SK-N-SH treated with all-trans-retinoic acid at 6 μM for 48 hours (cell line): ENCODE measurements around the gene U2SURP.

Source experiments
- ATAC-seq: fragments of 200-7000 bp; cut with Tn5 transposase; 3 replicates; pipeline ENCODE4 v1.9.1; 2020; ENCODE audit warnings: mild to moderate bottlenecking, moderate library complexity
- ARNTL ChIP-seq: fragments of 450-650 bp; formaldehyde crosslinking; IDR thresholded peaks from 2 replicates; pipeline ENCODE4 v1.5.0; 2020; ENCODE audit warnings: low read depth, mild to moderate bottlenecking, moderate library complexity, borderline replicate concordance
- BACH2 ChIP-seq: fragments of 250-450 bp; sonication (Bioruptor Pico); IDR thresholded peaks from 2 replicates; pipeline ENCODE4 v1.9.0; 2021; ENCODE audit warnings: mild to moderate bottlenecking, borderline replicate concordance
- CREB5 ChIP-seq: fragments of 250-450 bp; sonication (Bioruptor Pico); IDR thresholded peaks from 2 replicates; pipeline ENCODE4 v1.5.1; 2020; ENCODE audit warnings: low read depth, mild to moderate bottlenecking, moderate library complexity
- CSDC2 ChIP-seq: fragments of 250-450 bp; sonication (Bioruptor Pico); IDR thresholded peaks from 2 replicates; pipeline ENCODE4 v1.5.0; 2020; ENCODE audit warnings: mild to moderate bottlenecking, moderate library complexity
- ESRRG ChIP-seq: fragments of 250-450 bp; sonication (Bioruptor Pico); IDR thresholded peaks from 2 replicates; pipeline ENCODE4 v1.6.1; 2021; ENCODE audit warnings: mild to moderate bottlenecking
- GLIS3 ChIP-seq: fragments of 250-450 bp; sonication (Bioruptor Pico); IDR thresholded peaks from 2 replicates; pipeline ENCODE4 v1.5.0; 2020; ENCODE audit warnings: mild to moderate bottlenecking, moderate library complexity
- ISL1 ChIP-seq: fragments of 250-450 bp; sonication (Bioruptor Pico); IDR thresholded peaks from 2 replicates; pipeline ENCODE4 v2.1.2; 2022; ENCODE audit warnings: mild to moderate bottlenecking, moderate library complexity
- OSR1 ChIP-seq: fragments of 250-450 bp; sonication (Bioruptor Pico); IDR thresholded peaks from 2 replicates; pipeline ENCODE4 v1.8.0; 2022; ENCODE audit warnings: moderate library complexity, mild to moderate bottlenecking, inconsistent platforms
- PPARA ChIP-seq: fragments of 250-450 bp; sonication (Bioruptor Pico); IDR thresholded peaks from 2 replicates; pipeline ENCODE4 v1.5.0; 2020; ENCODE audit warnings: mild to moderate bottlenecking, borderline replicate concordance
- RARB ChIP-seq: fragments of 250-450 bp; sonication (Bioruptor Pico); IDR thresholded peaks from 2 replicates; pipeline ENCODE4 v1.8.0; 2021; ENCODE audit warnings: mild to moderate bottlenecking, moderate library complexity
- SNAI2 ChIP-seq: fragments of 250-450 bp; sonication (Bioruptor Pico); IDR thresholded peaks from 2 replicates; pipeline ENCODE4 v1.5.0; 2020; ENCODE audit warnings: mild to moderate bottlenecking, moderate library complexity
- TCF4 ChIP-seq: fragments of 250-450 bp; sonication (Bioruptor Pico); IDR thresholded peaks from 2 replicates; pipeline ENCODE4 v1.8.0; 2021; ENCODE audit warnings: mild to moderate bottlenecking, moderate library complexity, borderline replicate concordance
- TOX ChIP-seq: fragments of 250-450 bp; sonication (Bioruptor Pico); IDR thresholded peaks from 2 replicates; pipeline ENCODE4 v1.8.0; 2021; ENCODE audit warnings: mild to moderate bottlenecking, moderate library complexity, borderline replicate concordance
- ZC3H10 ChIP-seq: fragments of 250-450 bp; sonication (Bioruptor Pico); IDR thresholded peaks from 2 replicates; pipeline ENCODE4 v1.5.1; 2021; ENCODE audit warnings: mild to moderate bottlenecking, moderate library complexity
- ZFP3 ChIP-seq: fragments of 250-450 bp; sonication (Bioruptor Pico); IDR thresholded peaks from 2 replicates; pipeline ENCODE4 v1.5.0; 2020; ENCODE audit warnings: mild to moderate bottlenecking, moderate library complexity
- ZFP30 ChIP-seq: fragments of 450-650 bp; formaldehyde crosslinking; IDR thresholded peaks from 2 replicates; pipeline ENCODE4 v1.5.0; 2022; ENCODE audit warnings: mild to moderate bottlenecking, moderate library complexity
- ZNF565 ChIP-seq: fragments of 450-650 bp; formaldehyde crosslinking; conservative IDR thresholded peaks from 2 replicates; pipeline ENCODE4 v1.5.0; 2020; ENCODE audit warnings: low read depth, mild to moderate bottlenecking, moderate library complexity
- ZNF70 ChIP-seq: fragments of 450-650 bp; formaldehyde crosslinking; IDR thresholded peaks from 2 replicates; pipeline ENCODE4 v1.5.0; 2020; ENCODE audit warnings: mild to moderate bottlenecking, moderate library complexity
- ZNF8 ChIP-seq: fragments of 450-650 bp; formaldehyde crosslinking; IDR thresholded peaks from 2 replicates; pipeline ENCODE4 v1.5.0; 2020; ENCODE audit warnings: mild to moderate bottlenecking, moderate library complexity
- TF ChIP-seq, protein P1 (sequence below): fragments of 250-450 bp; sonication (Bioruptor Pico); IDR thresholded peaks from 2 replicates; pipeline ENCODE4 v1.5.1; 2021; ENCODE audit warnings: mild to moderate bottlenecking, moderate library complexity
- TF ChIP-seq, protein P2 (sequence below): fragments of 250-450 bp; sonication (Bioruptor Pico); IDR thresholded peaks from 2 replicates; pipeline ENCODE4 v1.8.0; 2020; ENCODE audit warnings: mild to moderate bottlenecking, moderate library complexity, borderline replicate concordance
- TF ChIP-seq, protein P3 (sequence below): fragments of 250-450 bp; sonication (Bioruptor Pico); IDR thresholded peaks from 2 replicates; pipeline ENCODE4 v1.8.0; 2021; ENCODE audit warnings: low read depth, mild to moderate bottlenecking, moderate library complexity, borderline replicate concordance

The U2SURP gene

DNA sequence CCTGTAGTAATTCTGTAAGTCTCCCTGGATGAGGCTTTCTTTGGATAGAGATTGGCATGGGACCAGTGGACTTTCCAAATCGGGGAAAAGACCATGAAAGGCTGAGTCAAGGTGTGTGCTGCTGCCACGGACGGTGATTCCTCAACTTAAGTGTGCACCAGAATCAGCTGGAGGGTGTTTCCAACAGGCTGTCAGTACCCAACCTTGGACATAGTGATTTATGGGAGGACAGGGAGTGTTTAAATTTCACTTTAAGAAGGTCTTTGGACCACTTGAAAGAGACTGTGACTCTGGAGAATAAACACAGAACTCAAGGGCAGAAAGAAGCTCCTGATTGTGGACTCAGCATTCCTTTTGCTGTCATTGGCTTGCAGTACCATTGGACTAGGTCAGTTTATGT lies 97.8 kb downstream of the U2SURP start:
- TF ChIP-seq CREB5 = no peak
- TF ChIP-seq ZNF70 (CRISPR knock-in tag) = no peak
- no peak for TF ChIP-seq SNAI2 (CRISPR knock-in tag)
- no peak for TF ChIP-seq OSR1 (CRISPR knock-in tag)
- no peak for TF ChIP-seq CSDC2 (CRISPR knock-in tag)
- ATAC-seq = no peak

- TF ChIP-seq GLIS3 (no peak), SNAI2 (CRISPR knock-in tag) (no peak), ZFP3 (no peak), ZFP30 (CRISPR knock-in tag) (no peak), CREB5 (no peak), TCF4 (no peak), ISL1 (CRISPR knock-in tag) (no peak)
- TF ChIP-seq, protein P1, sequence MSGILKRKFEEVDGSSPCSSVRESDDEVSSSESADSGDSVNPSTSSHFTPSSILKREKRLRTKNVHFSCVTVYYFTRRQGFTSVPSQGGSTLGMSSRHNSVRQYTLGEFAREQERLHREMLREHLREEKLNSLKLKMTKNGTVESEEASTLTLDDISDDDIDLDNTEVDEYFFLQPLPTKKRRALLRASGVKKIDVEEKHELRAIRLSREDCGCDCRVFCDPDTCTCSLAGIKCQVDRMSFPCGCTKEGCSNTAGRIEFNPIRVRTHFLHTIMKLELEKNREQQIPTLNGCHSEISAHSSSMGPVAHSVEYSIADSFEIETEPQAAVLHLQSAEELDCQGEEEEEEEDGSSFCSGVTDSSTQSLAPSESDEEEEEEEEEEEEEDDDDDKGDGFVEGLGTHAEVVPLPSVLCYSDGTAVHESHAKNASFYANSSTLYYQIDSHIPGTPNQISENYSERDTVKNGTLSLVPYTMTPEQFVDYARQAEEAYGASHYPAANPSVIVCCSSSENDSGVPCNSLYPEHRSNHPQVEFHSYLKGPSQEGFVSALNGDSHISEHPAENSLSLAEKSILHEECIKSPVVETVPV = no peak
- no peak for ATAC-seq
Measured at GRCh38 chr3:143099690-143100089, 98.3 kb downstream of the U2SURP start.

DNA sequence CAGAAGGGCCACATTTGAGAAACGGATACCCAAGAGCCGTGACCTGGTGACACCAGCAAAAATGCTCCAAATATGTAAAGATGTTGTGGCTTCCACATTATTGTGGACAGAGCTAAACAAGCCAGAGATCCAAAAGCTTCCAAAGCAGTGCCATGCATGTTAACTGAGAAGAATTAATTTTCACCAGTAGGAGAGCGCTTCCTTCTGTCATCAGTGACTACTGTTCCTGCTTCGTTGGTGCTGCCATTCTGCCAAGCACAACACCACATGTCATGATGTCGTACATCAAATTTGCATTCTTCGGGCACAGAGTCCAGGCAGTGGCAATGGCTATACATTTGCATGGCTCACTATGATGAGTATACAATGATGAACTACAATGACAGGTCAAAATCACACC lies 99.1 kb downstream of the U2SURP start:
- ATAC-seq = no peak
- TF ChIP-seq ZC3H10 (CRISPR knock-in tag) = no peak
- no peak for TF ChIP-seq ZNF8 (CRISPR knock-in tag)
- TF ChIP-seq ISL1 (CRISPR knock-in tag) = no peak
- no peak for TF ChIP-seq GLIS3
- no peak for TF ChIP-seq ESRRG (CRISPR knock-in tag)
- TF ChIP-seq, protein P1 = no peak
- TF ChIP-seq ZFP30 (CRISPR knock-in tag) = no peak
- no peak for TF ChIP-seq ZNF565 (CRISPR knock-in tag)
- no peak for TF ChIP-seq RARB (CRISPR knock-in tag)
- TF ChIP-seq ZNF70 (CRISPR knock-in tag) = no peak
- TF ChIP-seq SNAI2 (CRISPR knock-in tag) = no peak
- no peak for TF ChIP-seq OSR1 (CRISPR knock-in tag)
- TF ChIP-seq, protein P2, sequence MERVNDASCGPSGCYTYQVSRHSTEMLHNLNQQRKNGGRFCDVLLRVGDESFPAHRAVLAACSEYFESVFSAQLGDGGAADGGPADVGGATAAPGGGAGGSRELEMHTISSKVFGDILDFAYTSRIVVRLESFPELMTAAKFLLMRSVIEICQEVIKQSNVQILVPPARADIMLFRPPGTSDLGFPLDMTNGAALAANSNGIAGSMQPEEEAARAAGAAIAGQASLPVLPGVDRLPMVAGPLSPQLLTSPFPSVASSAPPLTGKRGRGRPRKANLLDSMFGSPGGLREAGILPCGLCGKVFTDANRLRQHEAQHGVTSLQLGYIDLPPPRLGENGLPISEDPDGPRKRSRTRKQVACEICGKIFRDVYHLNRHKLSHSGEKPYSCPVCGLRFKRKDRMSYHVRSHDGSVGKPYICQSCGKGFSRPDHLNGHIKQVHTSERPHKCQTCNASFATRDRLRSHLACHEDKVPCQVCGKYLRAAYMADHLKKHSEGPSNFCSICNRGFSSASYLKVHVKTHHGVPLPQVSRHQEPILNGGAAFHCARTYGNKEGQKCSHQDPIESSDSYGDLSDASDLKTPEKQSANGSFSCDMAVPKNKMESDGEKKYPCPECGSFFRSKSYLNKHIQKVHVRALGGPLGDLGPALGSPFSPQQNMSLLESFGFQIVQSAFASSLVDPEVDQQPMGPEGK (CRISPR knock-in tag) = no peak
- no peak for TF ChIP-seq ARNTL
- TF ChIP-seq CSDC2 (CRISPR knock-in tag) = no peak
- no peak for TF ChIP-seq TCF4
- no peak for TF ChIP-seq PPARA
- no peak for TF ChIP-seq BACH2 (CRISPR knock-in tag)

DNA sequence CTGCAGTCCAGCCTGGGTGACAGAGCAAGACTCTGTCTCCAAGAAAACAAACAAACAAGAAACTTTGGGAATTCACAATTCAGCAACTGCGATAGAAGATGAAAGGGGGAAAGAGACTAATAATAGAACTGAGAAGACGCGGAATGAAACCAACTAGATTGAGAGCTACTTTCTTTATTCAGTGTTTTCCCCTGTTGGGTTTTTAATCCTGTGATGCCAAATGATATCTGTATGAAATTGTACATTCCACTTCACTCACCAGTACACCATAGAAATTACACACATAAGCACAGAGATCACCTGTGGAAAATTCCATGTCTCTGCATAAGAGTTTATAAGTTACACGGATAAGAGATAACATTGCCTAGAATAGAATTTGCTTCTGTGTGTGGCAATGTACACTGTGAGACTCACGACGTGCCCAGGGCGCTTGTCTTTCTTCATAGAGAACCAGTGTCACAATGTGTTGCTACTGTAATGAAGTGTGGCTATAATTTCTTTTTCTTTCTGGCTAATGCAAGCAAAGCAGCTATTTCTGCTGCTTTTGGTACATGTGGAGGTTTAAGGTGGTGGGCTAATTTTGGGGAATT lies 100.5 kb downstream of the U2SURP start:
- no peak for ATAC-seq
- TF ChIP-seq, protein P2 (CRISPR knock-in tag) = no peak
- TF ChIP-seq ISL1 (CRISPR knock-in tag) = no peak
- no peak for TF ChIP-seq CSDC2 (CRISPR knock-in tag)
- no peak for TF ChIP-seq ZC3H10 (CRISPR knock-in tag)
- no peak for TF ChIP-seq SNAI2 (CRISPR knock-in tag)
- no peak for TF ChIP-seq BACH2 (CRISPR knock-in tag)
- TF ChIP-seq GLIS3 = no peak
- TF ChIP-seq, protein P1 = no peak
- no peak for TF ChIP-seq ESRRG (CRISPR knock-in tag)
- TF ChIP-seq TOX = no peak
- TF ChIP-seq ZFP3 = no peak
- TF ChIP-seq, protein P3, sequence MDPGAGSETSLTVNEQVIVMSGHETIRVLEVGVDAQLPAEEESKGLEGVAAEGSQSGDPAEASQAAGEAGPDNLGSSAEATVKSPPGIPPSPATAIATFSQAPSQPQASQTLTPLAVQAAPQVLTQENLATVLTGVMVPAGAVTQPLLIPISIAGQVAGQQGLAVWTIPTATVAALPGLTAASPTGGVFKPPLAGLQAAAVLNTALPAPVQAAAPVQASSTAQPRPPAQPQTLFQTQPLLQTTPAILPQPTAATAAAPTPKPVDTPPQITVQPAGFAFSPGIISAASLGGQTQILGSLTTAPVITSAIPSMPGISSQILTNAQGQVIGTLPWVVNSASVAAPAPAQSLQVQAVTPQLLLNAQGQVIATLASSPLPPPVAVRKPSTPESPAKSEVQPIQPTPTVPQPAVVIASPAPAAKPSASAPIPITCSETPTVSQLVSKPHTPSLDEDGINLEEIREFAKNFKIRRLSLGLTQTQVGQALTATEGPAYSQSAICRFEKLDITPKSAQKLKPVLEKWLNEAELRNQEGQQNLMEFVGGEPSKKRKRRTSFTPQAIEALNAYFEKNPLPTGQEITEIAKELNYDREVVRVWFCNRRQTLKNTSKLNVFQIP (CRISPR knock-in tag) = no peak
- TF ChIP-seq ZNF565 (CRISPR knock-in tag) = no peak
